Loucy (cell line): ENCODE results near the gene TMEM63A.
A peak's percentile ranks its signal among the peaks of the same experiment; 100 is the strongest.

Experiments used
- H2AFZ ChIP-seq: fragments of 200-600 bp; sonication (generic); 2 replicates; pipeline ENCODE4 v1.6.0; 2016; ENCODE audit warnings: antibody characterized with exemption, mild to moderate bottlenecking, low read length, moderate library complexity
- H3F3A ChIP-seq: fragments of 200-600 bp; 2 replicates; pipeline ENCODE4 v1.6.0; 2016; ENCODE audit warnings: antibody characterized with exemption, low read depth, mild to moderate bottlenecking
- H3K27me3 ChIP-seq: fragments of 200-600 bp; sonication (generic); 2 replicates; pipeline ENCODE4 v1.6.1; 2014; ENCODE audit warnings: low read length, mild to moderate bottlenecking; ENCODE audit not compliant: insufficient read depth, poor library complexity, severe bottlenecking
- H3K36me3 ChIP-seq: fragments of 200-600 bp; sonication (generic); 2 replicates; pipeline ENCODE4 v1.6.1; 2016; ENCODE audit warnings: low read length; ENCODE audit not compliant: insufficient read depth
- H3K4me1 ChIP-seq: fragments of 200-600 bp; sonication (generic); 2 replicates; pipeline ENCODE4 v1.5.1; 2014; ENCODE audit warnings: low read length, mild to moderate bottlenecking; ENCODE audit not compliant: insufficient read depth, poor library complexity, severe bottlenecking
- H3K4me2 ChIP-seq: fragments of 200-600 bp; sonication (generic); 2 replicates; pipeline ENCODE4 v1.6.0; 2014; ENCODE audit warnings: antibody characterized with exemption, low read length, low read depth, mild to moderate bottlenecking; ENCODE audit not compliant: poor library complexity, severe bottlenecking
- H3K4me3 ChIP-seq: fragments of 200-600 bp; sonication (generic); 2 replicates; pipeline ENCODE4 v1.5.1; 2014; ENCODE audit warnings: low read length, mild to moderate bottlenecking, mixed read lengths; ENCODE audit not compliant: poor library complexity, severe bottlenecking
- H3K79me2 ChIP-seq: fragments of 200-600 bp; sonication (generic); 2 replicates; pipeline ENCODE4 v1.6.1; 2014; ENCODE audit warnings: low read length; ENCODE audit not compliant: insufficient read depth
- H3K9ac ChIP-seq: fragments of 200-600 bp; sonication (generic); 2 replicates; pipeline ENCODE4 v1.6.0; 2014; ENCODE audit warnings: mild to moderate bottlenecking, low read depth, low read length, moderate library complexity; ENCODE audit not compliant: poor library complexity, severe bottlenecking
- H3K9me2 ChIP-seq: fragments of 200-600 bp; sonication (generic); replicated peaks from 2 replicates; pipeline ENCODE4 v1.6.1; 2016; ENCODE audit warnings: low read depth, low read length, mixed read lengths
- H3K9me3 ChIP-seq: fragments of 200-600 bp; sonication (generic); 2 replicates; pipeline ENCODE4 v1.6.1; 2014; ENCODE audit warnings: mild to moderate bottlenecking, antibody characterized with exemption, low read length, low read depth; ENCODE audit not compliant: insufficient read depth
- H4K20me1 ChIP-seq: fragments of 200-600 bp; sonication (generic); 2 replicates; pipeline ENCODE4 v1.6.0; 2014; ENCODE audit warnings: antibody characterized with exemption, low read length, mild to moderate bottlenecking; ENCODE audit not compliant: insufficient read depth, poor library complexity, severe bottlenecking
- CTCF ChIP-seq: fragments of 200-600 bp; sonication (generic); conservative IDR thresholded peaks from 2 replicates; pipeline ENCODE4 v1.5.1; 2014; ENCODE audit warnings: mild to moderate bottlenecking, antibody characterized with exemption, low read length
- EZH2phosphoT487 ChIP-seq: fragments of 200-600 bp; IDR thresholded peaks from 2 replicates; pipeline ENCODE4 v1.6.1; 2018; ENCODE audit warnings: antibody characterized with exemption, mild to moderate bottlenecking, moderate library complexity, borderline replicate concordance

The TMEM63A gene

GRCh38 chr1:225903623-225904022 is 21.4 kb upstream of the TMEM63A start:
- Histone ChIP-seq H3K27me3 (no peaks in the 10 kb centered on the region), H3K79me2 (no peaks in the 10 kb centered on the region), H3K4me1 (no peaks in the 10 kb centered on the region), H3K4me2 (no peak overlapping the region), H3K9me2 (no peaks in the 10 kb centered on the region), H3K4me3 (no peak overlapping the region), H3K9ac (no peak overlapping the region), H2AFZ (no peak overlapping the region), H4K20me1 (no peaks in the 10 kb centered on the region), H3F3A (no peaks in the 10 kb centered on the region), H3K9me3 (no peaks in the 10 kb centered on the region), H3K36me3 (no peaks in the 10 kb centered on the region)
- TF ChIP-seq CTCF (no peak), EZH2phosphoT487 (no peak)

- Histone ChIP-seq H3K79me2 (no peaks in the 10 kb centered on the region), H3K4me3 (no peak overlapping the region)
These were observed 17.1 kb upstream of the TMEM63A start for GRCh38 chr1:225899044-225899925.

GRCh38 chr1:225897595-225898514 is 15.7 kb upstream of the TMEM63A start:
- H4K20me1 ChIP-seq = no peaks in the 10 kb centered on the region
- no peaks in the 10 kb centered on the region for H3K9me3 ChIP-seq
- TF ChIP-seq EZH2phosphoT487 = no peak
- no peak for TF ChIP-seq CTCF
- no peaks in the 10 kb centered on the region for H3K27me3 ChIP-seq
- H3F3A ChIP-seq = no peaks in the 10 kb centered on the region
- no peak overlapping the region for H3K4me3 ChIP-seq
- no peaks in the 10 kb centered on the region for H3K36me3 ChIP-seq
- H2AFZ ChIP-seq = no peak overlapping the region
- H3K79me2 ChIP-seq = no peaks in the 10 kb centered on the region
- no peak overlapping the region for H3K9ac ChIP-seq
- H3K9me2 ChIP-seq = no peaks in the 10 kb centered on the region
- peaks cover 20% of the 10 kb centered on the region for H3K4me1 ChIP-seq
- peak overlapping the region; percentile 60 for H3K4me2 ChIP-seq

More at GRCh38 chr1:225899044-225899925, 17.1 kb upstream of the TMEM63A start:
- no peaks in the 10 kb centered on the region for H3F3A ChIP-seq
- H3K4me2 ChIP-seq = no peak overlapping the region
- H3K4me1 ChIP-seq = peaks cover 20% of the 10 kb centered on the region
- no peaks in the 10 kb centered on the region for H3K9me2 ChIP-seq
- H2AFZ ChIP-seq = no peak overlapping the region
- TF ChIP-seq CTCF (no peak), EZH2phosphoT487 (no peak)
- no peaks in the 10 kb centered on the region for H3K27me3 ChIP-seq
- no peaks in the 10 kb centered on the region for H4K20me1 ChIP-seq
- no peaks in the 10 kb centered on the region for H3K9me3 ChIP-seq
- H3K36me3 ChIP-seq = no peaks in the 10 kb centered on the region
- no peak overlapping the region for H3K9ac ChIP-seq
